HepG2 (cell line): ENCODE results near the gene POU3F1. TPM values are rescaled to one million over a fixed set of nuclear protein-coding genes. Genes with fewer than 3 reads are reported as not detected.

ENCODE experiments used
- CBX5 ChIP-seq: sonication (generic); formaldehyde crosslinking; IDR thresholded peaks from 2 replicates; pipeline ENCODE4 v1.4.0; 2020; ENCODE audit warnings: missing genetic modification reagents, borderline replicate concordance
- CENPT ChIP-seq: sonication (generic); formaldehyde crosslinking; IDR thresholded peaks from 2 replicates; pipeline ENCODE4 v1.8.0; 2022; ENCODE audit warnings: low read depth, mild to moderate bottlenecking, moderate library complexity, missing genetic modification reagents
- DPF2 ChIP-seq: sonication (generic); formaldehyde crosslinking; IDR thresholded peaks from 2 replicates; pipeline ENCODE4 v1.4.0; 2020; ENCODE audit warnings: mild to moderate bottlenecking, low read depth, missing genetic modification reagents, borderline replicate concordance
- HDAC2 ChIP-seq: sonication (generic); formaldehyde crosslinking; IDR thresholded peaks from 2 replicates; pipeline ENCODE4 v1.4.0; 2020; ENCODE audit warnings: missing genetic modification reagents
- MIER2 ChIP-seq: IDR thresholded peaks from 2 replicates; pipeline ENCODE4 v1.6.1; 2016; ENCODE audit warnings: missing biosample characterization, missing genetic modification reagents
- MTA3 ChIP-seq: sonication (generic); formaldehyde crosslinking; IDR thresholded peaks from 2 replicates; pipeline ENCODE4 v1.4.0; 2020; ENCODE audit warnings: missing genetic modification reagents
- NFYB ChIP-seq: sonication (generic); formaldehyde crosslinking; IDR thresholded peaks from 2 replicates; pipeline ENCODE4 v1.4.0; 2020; ENCODE audit warnings: missing genetic modification reagents
- RNF2 ChIP-seq: fragments of 450-650 bp; conservative IDR thresholded peaks from 2 replicates; pipeline ENCODE4 v1.6.1; 2016; ENCODE audit warnings: low read depth
- SIN3A ChIP-seq: IDR thresholded peaks from 2 replicates; pipeline ENCODE4 v1.6.1; 2011; ENCODE audit warnings: low read depth, mild to moderate bottlenecking, control low read depth, low read length, borderline replicate concordance
- SNAPC2 ChIP-seq: sonication (generic); formaldehyde crosslinking; IDR thresholded peaks from 2 replicates; pipeline ENCODE4 v1.8.1; 2022; ENCODE audit warnings: mild to moderate bottlenecking, missing genetic modification reagents
- SNRNP70 ChIP-seq: fragments of 200-400 bp; formaldehyde crosslinking; IDR thresholded peaks from 2 replicates; pipeline ENCODE4 v1.6.1; 2017; ENCODE audit warnings: mild to moderate bottlenecking, low read depth, low read length, moderate library complexity
- SP4 ChIP-seq: sonication (generic); formaldehyde crosslinking; IDR thresholded peaks from 2 replicates; pipeline ENCODE4 v1.8.1; 2023; ENCODE audit warnings: mild to moderate bottlenecking, missing genetic modification reagents
- ZNF282 ChIP-seq: fragments of 450-650 bp; IDR thresholded peaks from 2 replicates; pipeline ENCODE4 v1.6.1; 2018; ENCODE audit not compliant: partially characterized antibody
- ZNF292 ChIP-seq: sonication (generic); formaldehyde crosslinking; IDR thresholded peaks from 2 replicates; pipeline ENCODE4 v1.8.1; 2022; ENCODE audit warnings: mild to moderate bottlenecking, low read depth, missing genetic modification reagents, borderline replicate concordance
- ZNF30 ChIP-seq: sonication (generic); formaldehyde crosslinking; IDR thresholded peaks from 2 replicates; pipeline ENCODE4 v1.5.0; 2020; ENCODE audit warnings: mild to moderate bottlenecking, missing genetic modification reagents
- ZNF678 ChIP-seq: sonication (generic); formaldehyde crosslinking; IDR thresholded peaks from 2 replicates; pipeline ENCODE4 v1.4.0; 2020; ENCODE audit warnings: mild to moderate bottlenecking, missing genetic modification reagents
- ZNF747 ChIP-seq: sonication (generic); formaldehyde crosslinking; IDR thresholded peaks from 2 replicates; pipeline ENCODE4 v1.8.1; 2023; ENCODE audit warnings: missing genetic modification reagents, mild to moderate bottlenecking, borderline replicate concordance
- ZNF749 ChIP-seq: sonication (generic); formaldehyde crosslinking; IDR thresholded peaks from 2 replicates; pipeline ENCODE4 v1.8.0; 2022; ENCODE audit warnings: mild to moderate bottlenecking, missing genetic modification reagents, moderate library complexity, borderline replicate concordance
- ZNF850 ChIP-seq: sonication (generic); formaldehyde crosslinking; conservative IDR thresholded peaks from 2 replicates; pipeline ENCODE4 v1.9.0; 2021; ENCODE audit warnings: mild to moderate bottlenecking, missing genetic modification reagents
- polyA plus RNA-seq, 8 experiments: library from polyadenylated mRNA; depleted of rRNA in 3 of 8; stranded (reverse) in 7 of 8; unstranded in 1 of 8; fragments of >200 nt; fragmentation: Illumina TruSeq in 4 of 8; extraction: Trizol in 4 of 8; gene quantifications; 2 replicates each; pipeline versions ENCODE4 v1.2.1 to v1.2.3, GENCODE V29; 2011 to 2016; ENCODE audit warnings: low read depth in 4 of 8, missing spikeins in 1 of 8, mixed read lengths in 1 of 8; ENCODE audit not compliant: insufficient read depth in 1 of 8
- total RNA-seq, 5 experiments: library from RNA; depleted of rRNA; stranded (reverse); fragments of >200 nt; fragmentation: Illumina TruSeq; extraction: Trizol; gene quantifications; 2 replicates each; pipeline ENCODE4 v1.2.3, GENCODE V29; 2016; ENCODE audit warnings: low read depth in 1 of 5
- TF ChIP-seq, protein P1 (sequence below): sonication (generic); formaldehyde crosslinking; IDR thresholded peaks from 2 replicates; pipeline ENCODE4 v1.8.0; 2023; ENCODE audit warnings: mild to moderate bottlenecking, missing genetic modification reagents
- TF ChIP-seq, protein P2 (sequence below): sonication (generic); formaldehyde crosslinking; IDR thresholded peaks from 2 replicates; pipeline ENCODE4 v1.4.0; 2020; ENCODE audit warnings: missing genetic modification reagents
- TF ChIP-seq, protein P3 (sequence below): sonication (generic); formaldehyde crosslinking; IDR thresholded peaks from 2 replicates; pipeline ENCODE4 v1.4.0; 2020; ENCODE audit warnings: low read depth, mild to moderate bottlenecking, missing genetic modification reagents
- TF ChIP-seq, protein P4 (sequence below): sonication (generic); formaldehyde crosslinking; conservative IDR thresholded peaks from 2 replicates; pipeline ENCODE4 v1.8.0; 2022; ENCODE audit warnings: mild to moderate bottlenecking, moderate library complexity, missing genetic modification reagents

POU3F1 gene
- total and polyA plus RNA-seq, 2 of the 13 experiments (the other 11 are each of a cell fraction or from before 2014, with no cell fraction given), result not detected

DNA sequence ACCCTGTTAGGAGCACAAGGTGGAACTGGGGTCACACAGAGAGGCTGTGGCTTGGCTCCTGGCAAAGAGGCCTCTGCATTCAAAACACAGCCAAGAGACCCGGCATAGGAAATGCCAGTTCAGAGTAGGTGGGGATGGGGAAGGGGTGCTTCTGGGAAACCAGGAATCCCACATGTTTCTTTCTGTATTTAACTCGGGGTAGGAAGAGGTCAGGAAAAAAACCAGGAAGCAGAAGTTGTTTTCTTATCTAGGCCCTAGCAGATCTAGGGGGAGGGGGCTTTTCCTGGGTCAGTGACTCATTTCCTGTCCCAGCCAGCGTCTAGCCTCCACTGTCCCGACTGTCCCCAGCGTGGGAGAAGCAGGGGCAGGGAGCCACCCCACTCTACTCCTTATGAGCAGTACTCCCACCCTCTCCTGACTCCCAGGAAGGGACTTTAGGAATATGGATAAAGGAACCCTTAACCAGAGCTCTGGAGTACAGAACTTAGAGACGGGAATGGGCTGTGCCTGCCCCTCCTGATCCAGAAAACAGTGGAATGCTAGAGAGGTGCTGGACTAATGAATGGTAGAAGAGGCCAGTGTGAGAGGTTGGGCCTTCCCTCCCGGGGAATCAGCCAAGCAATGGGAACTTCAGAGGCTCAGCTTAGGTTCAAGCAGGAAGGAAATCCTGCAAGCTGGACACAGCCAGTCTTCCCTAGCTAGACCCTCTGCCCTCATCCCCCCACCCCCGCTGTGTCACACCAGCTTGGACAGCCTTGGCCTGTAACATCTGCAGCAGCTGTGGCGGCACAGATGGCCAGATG is 47.0 kb downstream of the POU3F1 start (continued):
- TF ChIP-seq SNRNP70 (no peak), DPF2 (CRISPR knock-in tag) (no peak), SIN3A (no peak), ZNF747 (CRISPR knock-in tag) (no peak), ZNF749 (CRISPR knock-in tag) (no peak), ZNF282 (no peak), HDAC2 (CRISPR knock-in tag) (no peak), ZNF30 (CRISPR knock-in tag) (no peak), CENPT (CRISPR knock-in tag) (no peak), ZNF850 (CRISPR knock-in tag) (no peak), MIER2 (CRISPR knock-in tag) (no peak), ZNF292 (no peak), RNF2 (no peak), CBX5 (no peak), NFYB (CRISPR knock-in tag) (no peak), ZNF678 (CRISPR knock-in tag) (no peak), SNAPC2 (CRISPR knock-in tag) (no peak), MTA3 (CRISPR knock-in tag) (no peak), SP4 (no peak)
- TF ChIP-seq, protein P1, sequence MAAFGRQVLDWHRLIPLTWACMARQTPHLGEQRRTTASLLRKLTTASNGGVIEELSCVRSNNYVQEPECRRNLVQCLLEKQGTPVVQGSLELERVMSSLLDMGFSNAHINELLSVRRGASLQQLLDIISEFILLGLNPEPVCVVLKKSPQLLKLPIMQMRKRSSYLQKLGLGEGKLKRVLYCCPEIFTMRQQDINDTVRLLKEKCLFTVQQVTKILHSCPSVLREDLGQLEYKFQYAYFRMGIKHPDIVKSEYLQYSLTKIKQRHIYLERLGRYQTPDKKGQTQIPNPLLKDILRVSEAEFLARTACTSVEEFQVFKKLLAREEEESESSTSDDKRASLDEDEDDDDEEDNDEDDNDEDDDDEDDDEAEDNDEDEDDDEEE (CRISPR knock-in tag), result 0 out of 2 replicates have a peak, but pooled peaks have one; percentile 37
- TF ChIP-seq, protein P2, sequence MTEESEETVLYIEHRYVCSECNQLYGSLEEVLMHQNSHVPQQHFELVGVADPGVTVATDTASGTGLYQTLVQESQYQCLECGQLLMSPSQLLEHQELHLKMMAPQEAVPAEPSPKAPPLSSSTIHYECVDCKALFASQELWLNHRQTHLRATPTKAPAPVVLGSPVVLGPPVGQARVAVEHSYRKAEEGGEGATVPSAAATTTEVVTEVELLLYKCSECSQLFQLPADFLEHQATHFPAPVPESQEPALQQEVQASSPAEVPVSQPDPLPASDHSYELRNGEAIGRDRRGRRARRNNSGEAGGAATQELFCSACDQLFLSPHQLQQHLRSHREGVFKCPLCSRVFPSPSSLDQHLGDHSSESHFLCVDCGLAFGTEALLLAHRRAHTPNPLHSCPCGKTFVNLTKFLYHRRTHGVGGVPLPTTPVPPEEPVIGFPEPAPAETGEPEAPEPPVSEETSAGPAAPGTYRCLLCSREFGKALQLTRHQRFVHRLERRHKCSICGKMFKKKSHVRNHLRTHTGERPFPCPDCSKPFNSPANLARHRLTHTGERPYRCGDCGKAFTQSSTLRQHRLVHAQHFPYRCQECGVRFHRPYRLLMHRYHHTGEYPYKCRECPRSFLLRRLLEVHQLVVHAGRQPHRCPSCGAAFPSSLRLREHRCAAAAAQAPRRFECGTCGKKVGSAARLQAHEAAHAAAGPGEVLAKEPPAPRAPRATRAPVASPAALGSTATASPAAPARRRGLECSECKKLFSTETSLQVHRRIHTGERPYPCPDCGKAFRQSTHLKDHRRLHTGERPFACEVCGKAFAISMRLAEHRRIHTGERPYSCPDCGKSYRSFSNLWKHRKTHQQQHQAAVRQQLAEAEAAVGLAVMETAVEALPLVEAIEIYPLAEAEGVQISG (CRISPR knock-in tag), result peak; percentile 89
- TF ChIP-seq, protein P3, sequence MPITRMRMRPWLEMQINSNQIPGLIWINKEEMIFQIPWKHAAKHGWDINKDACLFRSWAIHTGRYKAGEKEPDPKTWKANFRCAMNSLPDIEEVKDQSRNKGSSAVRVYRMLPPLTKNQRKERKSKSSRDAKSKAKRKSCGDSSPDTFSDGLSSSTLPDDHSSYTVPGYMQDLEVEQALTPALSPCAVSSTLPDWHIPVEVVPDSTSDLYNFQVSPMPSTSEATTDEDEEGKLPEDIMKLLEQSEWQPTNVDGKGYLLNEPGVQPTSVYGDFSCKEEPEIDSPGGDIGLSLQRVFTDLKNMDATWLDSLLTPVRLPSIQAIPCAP (CRISPR knock-in tag), result no peak
- TF ChIP-seq, protein P4, sequence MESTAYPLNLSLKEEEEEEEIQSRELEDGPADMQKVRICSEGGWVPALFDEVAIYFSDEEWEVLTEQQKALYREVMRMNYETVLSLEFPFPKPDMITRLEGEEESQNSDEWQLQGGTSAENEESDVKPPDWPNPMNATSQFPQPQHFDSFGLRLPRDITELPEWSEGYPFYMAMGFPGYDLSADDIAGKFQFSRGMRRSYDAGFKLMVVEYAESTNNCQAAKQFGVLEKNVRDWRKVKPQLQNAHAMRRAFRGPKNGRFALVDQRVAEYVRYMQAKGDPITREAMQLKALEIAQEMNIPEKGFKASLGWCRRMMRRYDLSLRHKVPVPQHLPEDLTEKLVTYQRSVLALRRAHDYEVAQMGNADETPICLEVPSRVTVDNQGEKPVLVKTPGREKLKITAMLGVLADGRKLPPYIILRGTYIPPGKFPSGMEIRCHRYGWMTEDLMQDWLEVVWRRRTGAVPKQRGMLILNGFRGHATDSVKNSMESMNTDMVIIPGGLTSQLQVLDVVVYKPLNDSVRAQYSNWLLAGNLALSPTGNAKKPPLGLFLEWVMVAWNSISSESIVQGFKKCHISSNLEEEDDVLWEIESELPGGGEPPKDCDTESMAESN, result no peak
